ENCODE results near the gene AGT.
"Not testable (repeated sequence)": the region's sequence is repeated elsewhere in the genome, so short reads cannot be mapped to it uniquely, and the experiment has no call there.

Gene AGT

GRCh38 chr1:230743899-230744298, 30.0 kb upstream of the AGT start:
- DNase-seq, result no peak

- DNase-seq, result no peak
Measured at GRCh38 chr1:230739564-230740290, 25.8 kb upstream of the AGT start.

- no peak for DNase-seq
Measured at GRCh38 chr1:230737622-230738262, 23.8 kb upstream of the AGT start.

- no peak for DNase-seq
Measured at GRCh38 chr1:230735447-230735846, 21.5 kb upstream of the AGT start.

GRCh38 chr1:230730977-230731376, 17.1 kb upstream of the AGT start:
- no peak for DNase-seq

GRCh38 chr1:230728710-230729392, 14.9 kb upstream of the AGT start:
- DNase-seq, result no peak

GRCh38 chr1:230725256-230726012, 11.5 kb upstream of the AGT start:
- DNase-seq, result no peak

GRCh38 chr1:230721849-230722522, 8.1 kb upstream of the AGT start:
- DNase-seq, result not testable (repeated sequence)

- DNase-seq, result no peak
Measured at GRCh38 chr1:230717251-230717650, 3.3 kb upstream of the AGT start.

- not testable (repeated sequence) for DNase-seq
Measured at GRCh38 chr1:230716453-230716852, 2.5 kb upstream of the AGT start.

- DNase-seq, result no peak
Measured at GRCh38 chr1:230715510-230715909, 1.6 kb upstream of the AGT start.

- DNase-seq, result no peak
Measured at GRCh38 chr1:230713547-230713914, 391 bp downstream of the AGT start.

- no peak for DNase-seq
Measured at GRCh38 chr1:230713138-230713537, 784 bp downstream of the AGT start.

GRCh38 chr1:230712470-230712942, 1.4 kb downstream of the AGT start:
- DNase-seq, result no peak

- no peak for DNase-seq
Measured at GRCh38 chr1:230711245-230711644, 2.7 kb downstream of the AGT start.

GRCh38 chr1:230710543-230710904, 3.4 kb downstream of the AGT start:
- no peak for DNase-seq

- no peak for DNase-seq
Measured at GRCh38 chr1:230709619-230710542, 4.0 kb downstream of the AGT start.

- DNase-seq, result no peak
Measured at GRCh38 chr1:230708631-230709580, 5.0 kb downstream of the AGT start.

- no peak for DNase-seq
Measured at GRCh38 chr1:230707732-230708630, 5.9 kb downstream of the AGT start.
